AG09309 (cell line): ENCODE data around the gene EHD4.

Experiments used
- DNase-seq: peaks from one replicate; pipeline ENCODE4 v3.0.0-alpha.2; 2010; ENCODE audit warnings: low read depth
- H3K4me3 ChIP-seq: 2 replicates; pipeline ENCODE4 v1.5.1; 2011; ENCODE audit warnings: mild to moderate bottlenecking, low read depth, low read length, moderate library complexity; ENCODE audit not compliant: control insufficient read depth
- TF ChIP-seq, protein P1 (sequence below): IDR thresholded peaks from 2 replicates; pipeline ENCODE4 v1.5.1; 2011; ENCODE audit warnings: mild to moderate bottlenecking, low read depth, low read length, inconsistent platforms; ENCODE audit not compliant: insufficient read depth, control insufficient read depth; ENCODE audit errors: missing control alignments

Gene EHD4

DNA sequence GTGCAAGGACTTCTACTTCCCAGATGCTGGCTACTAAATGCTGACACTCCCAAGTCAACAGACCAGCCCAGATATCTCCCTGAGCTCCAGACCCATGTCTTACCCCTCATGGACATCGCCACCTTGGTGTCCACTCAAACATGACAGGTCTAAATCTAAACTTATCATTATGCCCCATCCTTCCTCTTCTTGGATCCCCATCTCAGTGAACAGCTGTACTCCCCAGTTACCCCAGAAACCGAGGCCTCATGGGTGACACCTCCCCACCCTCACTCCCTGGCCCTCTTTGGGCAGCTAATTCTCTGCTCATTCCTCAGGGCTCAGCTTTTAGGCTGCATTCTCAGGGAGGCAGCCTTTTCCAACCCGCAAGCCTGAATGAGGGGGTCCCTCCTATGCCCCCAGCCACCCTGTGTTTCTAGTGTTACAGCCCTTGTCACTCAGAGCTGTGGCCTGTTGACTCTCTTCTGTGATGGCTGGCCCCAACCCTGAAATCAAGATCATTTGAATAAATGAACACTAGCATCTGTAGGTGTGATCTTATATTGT is 5.4 kb downstream of the EHD4 start:
- no peak for DNase-seq
- TF ChIP-seq, protein P1, sequence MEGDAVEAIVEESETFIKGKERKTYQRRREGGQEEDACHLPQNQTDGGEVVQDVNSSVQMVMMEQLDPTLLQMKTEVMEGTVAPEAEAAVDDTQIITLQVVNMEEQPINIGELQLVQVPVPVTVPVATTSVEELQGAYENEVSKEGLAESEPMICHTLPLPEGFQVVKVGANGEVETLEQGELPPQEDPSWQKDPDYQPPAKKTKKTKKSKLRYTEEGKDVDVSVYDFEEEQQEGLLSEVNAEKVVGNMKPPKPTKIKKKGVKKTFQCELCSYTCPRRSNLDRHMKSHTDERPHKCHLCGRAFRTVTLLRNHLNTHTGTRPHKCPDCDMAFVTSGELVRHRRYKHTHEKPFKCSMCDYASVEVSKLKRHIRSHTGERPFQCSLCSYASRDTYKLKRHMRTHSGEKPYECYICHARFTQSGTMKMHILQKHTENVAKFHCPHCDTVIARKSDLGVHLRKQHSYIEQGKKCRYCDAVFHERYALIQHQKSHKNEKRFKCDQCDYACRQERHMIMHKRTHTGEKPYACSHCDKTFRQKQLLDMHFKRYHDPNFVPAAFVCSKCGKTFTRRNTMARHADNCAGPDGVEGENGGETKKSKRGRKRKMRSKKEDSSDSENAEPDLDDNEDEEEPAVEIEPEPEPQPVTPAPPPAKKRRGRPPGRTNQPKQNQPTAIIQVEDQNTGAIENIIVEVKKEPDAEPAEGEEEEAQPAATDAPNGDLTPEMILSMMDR = no peak
- H3K4me3 ChIP-seq = no peak overlapping the region

DNA sequence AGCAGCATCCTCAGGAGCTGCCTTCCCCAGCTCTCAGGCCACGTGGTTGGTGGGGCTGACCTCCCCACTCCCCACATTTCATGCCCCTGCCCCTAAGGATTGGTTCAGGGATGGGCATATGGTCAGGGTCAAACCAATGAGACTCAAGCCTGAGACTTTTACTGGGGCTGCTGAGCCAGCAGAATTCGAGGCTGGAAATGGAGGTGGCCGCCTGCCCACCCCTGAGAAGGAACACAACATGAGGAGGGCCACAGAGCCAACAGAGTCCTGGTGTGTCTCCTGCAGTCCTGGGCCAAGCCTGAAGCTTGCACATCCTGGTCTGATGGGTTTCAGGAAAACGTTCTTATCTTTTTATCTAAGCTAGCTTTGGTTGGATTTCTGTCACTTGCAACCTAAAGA is 5.9 kb downstream of the EHD4 start:
- no peak overlapping the region for H3K4me3 ChIP-seq
- TF ChIP-seq, protein P1 = no peak

DNA sequence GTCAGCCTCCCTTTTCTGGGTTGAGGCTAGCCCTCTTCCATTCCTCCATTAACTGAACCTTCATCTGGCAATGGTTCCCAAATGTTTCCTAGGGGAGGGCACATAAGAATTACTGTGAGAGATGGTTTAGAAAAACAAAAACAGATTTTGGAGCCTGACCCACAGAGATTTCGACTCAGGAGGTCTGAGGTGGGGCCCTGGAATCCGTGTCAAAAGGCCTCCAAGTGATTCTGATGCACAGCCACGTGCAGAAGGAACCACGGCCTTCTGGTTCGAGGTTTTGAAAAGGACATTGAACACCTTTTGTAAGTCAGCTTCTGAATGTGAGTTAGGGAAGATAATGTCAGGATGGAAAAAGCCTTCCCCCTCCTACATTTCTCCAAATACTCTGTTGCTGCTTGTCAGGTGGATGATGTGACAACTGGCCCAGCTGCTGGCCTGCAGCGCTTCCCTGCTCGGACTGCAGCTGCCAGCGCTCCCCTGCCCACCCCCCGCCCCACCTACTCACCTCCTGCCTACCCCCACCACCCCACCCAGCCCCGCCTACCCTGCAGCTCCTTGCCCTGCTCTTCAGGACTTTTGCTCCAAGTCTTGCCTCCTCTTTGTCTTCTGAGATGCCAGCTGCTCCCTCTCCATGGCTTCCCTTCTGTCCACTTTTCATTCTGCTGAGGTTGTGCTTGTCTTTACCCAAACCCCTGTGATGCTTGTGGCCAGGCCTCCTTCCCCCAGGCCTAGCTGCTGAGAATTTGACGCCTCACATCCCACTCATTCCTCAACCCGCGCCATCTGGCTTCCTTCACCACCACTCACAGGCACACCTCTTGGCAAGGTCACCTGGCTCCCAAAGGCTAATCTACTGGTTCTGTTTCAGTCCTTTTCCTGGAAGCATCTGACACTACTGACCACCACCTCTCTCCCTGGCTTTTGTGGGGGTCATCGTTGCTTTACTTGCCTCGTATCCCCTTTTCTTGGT is 6.6 kb downstream of the EHD4 start:
- no peak for DNase-seq
- TF ChIP-seq, protein P1 = no peak
- H3K4me3 ChIP-seq = no peak overlapping the region

More for the DNA sequence above, 5.9 kb downstream of the EHD4 start:
- no peak for DNase-seq

DNA sequence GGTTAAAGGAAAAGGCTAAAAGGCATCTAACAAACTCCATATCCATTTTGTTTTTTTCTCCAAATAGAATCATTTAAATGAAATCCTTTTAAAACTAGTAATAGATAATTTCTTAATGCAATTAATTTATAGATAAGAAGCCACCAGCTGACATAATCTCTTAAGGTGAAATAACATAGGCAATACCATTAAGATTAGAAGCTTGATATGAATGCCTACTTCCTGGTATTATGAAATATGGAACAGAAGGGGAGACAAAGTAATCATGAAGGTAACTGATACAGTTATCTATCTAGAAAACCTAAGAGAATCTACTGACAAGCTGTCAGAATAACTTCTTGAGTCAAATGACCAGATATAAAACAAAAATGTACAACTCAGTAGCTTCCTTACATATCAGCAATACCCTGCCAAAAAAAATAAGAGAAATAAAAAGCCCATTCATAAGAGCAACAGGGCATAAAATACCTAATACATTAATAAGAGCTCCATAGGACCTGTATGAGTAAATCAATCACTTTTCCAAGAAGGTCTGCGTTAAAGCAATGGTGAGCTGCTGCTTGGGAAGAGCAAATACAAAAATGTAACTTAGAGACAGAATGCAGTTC is 10.7 kb downstream of the EHD4 start:
- DNase-seq = no peak
- TF ChIP-seq, protein P1 = no peak
- H3K4me3 ChIP-seq = no peak overlapping the region

DNA sequence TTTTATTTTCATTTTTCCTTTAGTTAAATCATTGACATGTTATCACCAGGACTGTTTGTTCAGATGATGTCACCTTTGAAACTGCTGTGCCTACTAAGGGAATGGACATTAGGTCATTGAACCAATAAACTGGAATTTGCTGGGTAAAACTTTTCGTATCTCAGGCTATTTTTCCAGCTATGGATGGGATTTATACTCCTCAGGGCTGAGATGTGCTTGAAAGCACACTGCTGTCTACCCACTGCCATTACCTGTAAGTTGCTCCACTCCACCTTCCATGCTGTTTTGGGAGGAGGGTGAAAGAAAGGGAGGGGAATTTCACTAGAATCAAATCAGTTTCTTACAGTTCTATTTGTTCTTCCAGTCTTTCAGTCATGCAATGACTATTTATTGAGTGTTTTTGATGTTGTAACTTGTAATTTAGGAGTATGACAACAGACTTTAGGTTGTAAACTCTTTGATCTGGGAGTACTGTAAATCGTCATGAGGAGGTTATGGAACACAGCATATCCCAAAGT is 11.3 kb downstream of the EHD4 start:
- TF ChIP-seq, protein P1 = no peak
- DNase-seq = no peak
- H3K4me3 ChIP-seq = no peak overlapping the region

DNA sequence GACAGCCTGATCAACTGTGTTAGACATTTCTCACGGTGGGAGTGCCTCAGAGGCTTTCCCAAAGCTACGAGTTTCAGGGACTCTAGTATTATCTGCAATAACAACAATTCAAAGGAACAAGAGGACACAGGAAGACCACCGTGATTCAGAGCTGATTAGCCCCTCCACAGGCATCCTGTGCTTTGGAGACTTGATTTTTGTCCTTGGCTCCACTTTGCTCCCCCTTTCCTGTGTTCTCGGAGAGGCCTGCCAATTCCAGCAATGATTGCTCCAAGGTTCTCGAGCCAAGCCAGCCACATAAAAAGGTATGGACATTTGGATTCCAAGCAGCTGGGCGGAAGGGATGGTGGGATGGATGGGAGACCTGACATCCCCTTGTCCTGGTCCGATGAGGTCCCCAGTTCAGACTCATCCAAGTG is 14.3 kb downstream of the EHD4 start:
- DNase-seq = no peak
- H3K4me3 ChIP-seq = no peak overlapping the region
- TF ChIP-seq, protein P1 = no peak
